H9 (cell line): ENCODE data around the gene TUBB2B. TPM values are rescaled to one million over a fixed set of nuclear protein-coding genes. Genes with fewer than 3 reads are reported as not detected.

Experiments used
- DNase-seq: peaks from one replicate; pipeline ENCODE4 v3.0.0-alpha.2; 2017
- H2AFZ ChIP-seq: one replicate; pipeline ENCODE4 v1.6.1; 2013; ENCODE audit warnings: mild to moderate bottlenecking, low read length, control low read depth, moderate library complexity
- H2AK5ac ChIP-seq: 2 replicates; pipeline ENCODE4 v1.6.1; 2013; ENCODE audit warnings: low read length, control low read depth, mixed read lengths; ENCODE audit not compliant: insufficient read length
- H2BK120ac ChIP-seq: one replicate; pipeline ENCODE4 v1.6.1; 2013; ENCODE audit warnings: low read depth, mild to moderate bottlenecking, low read length, control low read depth, inconsistent platforms; ENCODE audit not compliant: poor library complexity, severe bottlenecking
- H2BK12ac ChIP-seq: 2 replicates; pipeline ENCODE4 v1.6.1; 2013; ENCODE audit warnings: low read length, control low read depth, mixed read lengths, low read depth; ENCODE audit not compliant: insufficient read length
- H2BK15ac ChIP-seq: 2 replicates; pipeline ENCODE4 v1.6.1; 2013; ENCODE audit warnings: low read depth, low read length, control low read depth
- H2BK20ac ChIP-seq: one replicate; pipeline ENCODE4 v1.6.1; 2013; ENCODE audit warnings: low read depth, mild to moderate bottlenecking, low read length, control low read depth, inconsistent platforms; ENCODE audit not compliant: poor library complexity, severe bottlenecking
- H2BK5ac ChIP-seq: 2 replicates; pipeline ENCODE4 v1.6.1; 2013; ENCODE audit warnings: low read length, control low read depth, mixed read lengths; ENCODE audit not compliant: insufficient read length
- H3K14ac ChIP-seq: 2 replicates; pipeline ENCODE4 v1.6.1; 2013; ENCODE audit warnings: low read length, control low read depth; ENCODE audit not compliant: insufficient read depth
- H3K18ac ChIP-seq: 2 replicates; pipeline ENCODE4 v1.6.1; 2013; ENCODE audit warnings: low read depth, mild to moderate bottlenecking, mixed read lengths, low read length, control low read depth; ENCODE audit not compliant: insufficient read length
- H3K23ac ChIP-seq: 2 replicates; pipeline ENCODE4 v1.6.1; 2013; ENCODE audit warnings: low read length, control low read depth, mixed read lengths, low read depth; ENCODE audit not compliant: insufficient read length
- H3K23me2 ChIP-seq: 2 replicates; pipeline ENCODE4 v1.6.1; 2013; ENCODE audit warnings: low read depth, mild to moderate bottlenecking, mixed read lengths, low read length, control low read depth; ENCODE audit not compliant: insufficient read length, poor library complexity, severe bottlenecking
- H3K27ac ChIP-seq: 2 replicates; pipeline ENCODE4 v1.5.1; 2013; ENCODE audit warnings: low read length, control low read depth, mixed read lengths, low read depth; ENCODE audit not compliant: insufficient read length
- H3K27me3 ChIP-seq: 2 replicates; pipeline ENCODE4 v1.6.1; 2013; ENCODE audit warnings: low read length, control low read depth, inconsistent platforms; ENCODE audit not compliant: insufficient read depth
- H3K4ac ChIP-seq: 2 replicates; pipeline ENCODE4 v1.6.1; 2013; ENCODE audit warnings: low read depth, mild to moderate bottlenecking, control low read depth, inconsistent platforms, low read length, moderate library complexity
- H3K4me1 ChIP-seq: 2 replicates; pipeline ENCODE4 v1.6.1; 2013; ENCODE audit warnings: low read length, control low read depth, inconsistent platforms; ENCODE audit not compliant: insufficient read depth
- H3K4me2 ChIP-seq: 2 replicates; pipeline ENCODE4 v1.6.1; 2013; ENCODE audit warnings: low read length, control low read depth, mixed read lengths; ENCODE audit not compliant: insufficient read length, insufficient read depth
- H3K56ac ChIP-seq: 2 replicates; pipeline ENCODE4 v1.6.1; 2013; ENCODE audit warnings: low read depth, mild to moderate bottlenecking, mixed read lengths, low read length, control low read depth; ENCODE audit not compliant: insufficient read length
- H3K79me1 ChIP-seq: 2 replicates; pipeline ENCODE4 v1.6.1; 2013; ENCODE audit warnings: low read depth, mild to moderate bottlenecking, moderate library complexity, low read length, control low read depth, inconsistent platforms; ENCODE audit not compliant: insufficient read depth, poor library complexity, severe bottlenecking
- H3K79me2 ChIP-seq: 2 replicates; pipeline ENCODE4 v1.6.1; 2013; ENCODE audit warnings: low read length, control low read depth, inconsistent platforms; ENCODE audit not compliant: insufficient read depth
- H3K9ac ChIP-seq: 2 replicates; pipeline ENCODE4 v1.6.1; 2013; ENCODE audit warnings: low read length, control low read depth, mixed read lengths; ENCODE audit not compliant: insufficient read length; ENCODE audit errors: extremely low read depth
- H3K9me3 ChIP-seq: one replicate; pipeline ENCODE4 v1.6.1; 2013; ENCODE audit warnings: low read depth, low read length, inconsistent platforms; ENCODE audit not compliant: control insufficient read depth
- H3T11ph ChIP-seq: one replicate; pipeline ENCODE4 v1.6.1; 2013; ENCODE audit warnings: mild to moderate bottlenecking, low read length, control low read depth, inconsistent platforms
- H4K20me1 ChIP-seq: one replicate; pipeline ENCODE4 v1.6.1; 2013; ENCODE audit not compliant: control insufficient read depth, insufficient read length, insufficient read depth
- H4K5ac ChIP-seq: 2 replicates; pipeline ENCODE4 v1.6.1; 2013; ENCODE audit warnings: low read depth, mild to moderate bottlenecking, mixed read lengths, low read length, control low read depth; ENCODE audit not compliant: insufficient read length
- H4K8ac ChIP-seq: replicated peaks from 2 replicates; pipeline ENCODE4 v1.6.1; 2013; ENCODE audit warnings: low read length, control low read depth, mixed read lengths, low read depth; ENCODE audit not compliant: insufficient read length
- H4K91ac ChIP-seq: 2 replicates; pipeline ENCODE4 v1.6.1; 2013; ENCODE audit warnings: low read depth, mild to moderate bottlenecking, moderate library complexity, mixed read lengths, low read length, control low read depth; ENCODE audit not compliant: insufficient read length
- H3K27ac Mint-ChIP-seq, 3 experiments: 2 replicates in 2 of 3; 3 replicates in 1 of 3; pipeline ENCODE4 v1.8.0; 2020 to 2021; ENCODE audit warnings: mixed read lengths in 3 of 3, mild to moderate bottlenecking in 1 of 3, moderate library complexity in 1 of 3
- H3K27me3 Mint-ChIP-seq: 2 replicates; pipeline ENCODE4 v1.8.0; 2021; ENCODE audit warnings: low read depth, mild to moderate bottlenecking, moderate library complexity, mixed read lengths
- H3K36me3 Mint-ChIP-seq, 3 experiments: 2 replicates in 2 of 3; 3 replicates in 1 of 3; pipeline ENCODE4 v1.8.0; 2020 to 2021; ENCODE audit warnings: low read depth in 3 of 3, mixed read lengths in 3 of 3; ENCODE audit not compliant: insufficient read depth in 1 of 3
- H3K4me1 Mint-ChIP-seq, 2 experiments: 2 replicates each; pipeline ENCODE4 v1.8.0; 2020; ENCODE audit warnings: mixed read lengths in 2 of 2
- H3K4me3 Mint-ChIP-seq, 2 experiments: 2 replicates in 1 of 2; 3 replicates in 1 of 2; pipeline ENCODE4 v1.8.0; 2020 to 2021; ENCODE audit warnings: mild to moderate bottlenecking in 2 of 2, mixed read lengths in 2 of 2, moderate library complexity in 1 of 2
- H3K9me3 Mint-ChIP-seq, 2 experiments: 2 replicates in 1 of 2; 3 replicates in 1 of 2; pipeline ENCODE4 v1.8.0; 2020; ENCODE audit warnings: mild to moderate bottlenecking in 2 of 2, mixed read lengths in 2 of 2, moderate library complexity in 1 of 2
- WGBS: extraction: QIAGEN DNeasy Blood & Tissue Kit; methylation state at CpG from one replicate; pipeline ENCODE4 v1.1.7; 2013; ENCODE audit warnings: missing lambda C conversion rate, low lambda C conversion rate, mixed read lengths; ENCODE audit not compliant: insufficient read length; ENCODE audit errors: extremely low coverage; 5-methylcytosine and 5-hydroxymethylcytosine counted together
- total RNA-seq: library from RNA; stranded (reverse); gene quantifications from 2 replicates; pipeline ENCODE4 v1.2.1, GENCODE V29; 2021
- TF ChIP-seq, protein P1 (sequence below): fragments of 200-600 bp; sonication (generic); conservative IDR thresholded peaks from 3 replicates; pipeline ENCODE4 v1.8.0; 2021; ENCODE audit warnings: antibody characterized with exemption, mild to moderate bottlenecking

Gene TUBB2B
- total RNA-seq, 1 experiment from 2014 or later = 320 TPM

DNA sequence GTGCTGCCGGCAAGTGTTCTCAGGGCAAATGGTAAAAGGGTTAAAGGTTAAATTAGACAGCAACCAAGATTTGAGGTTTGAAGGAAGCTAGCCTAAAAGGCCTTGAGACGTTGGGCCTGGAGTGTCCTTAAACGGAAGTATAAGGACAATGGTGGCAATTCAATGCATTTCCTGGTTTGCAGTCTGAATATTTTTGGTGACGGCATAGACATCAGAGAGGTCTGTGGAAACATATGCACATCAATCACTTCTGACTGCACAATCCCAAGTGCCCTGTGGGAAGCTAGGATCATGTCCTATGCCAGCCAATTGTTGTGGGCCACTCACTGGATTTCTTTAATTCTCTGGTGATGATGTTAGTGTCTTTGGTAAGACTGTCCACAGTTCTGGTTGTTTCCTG lies 44.4 kb downstream of the TUBB2B start:
- no peak overlapping the region for H2AK5ac ChIP-seq
- H3K23me2 ChIP-seq = no peaks in the 10 kb centered on the region
- no peak overlapping the region for H2BK12ac ChIP-seq
- H3K23ac ChIP-seq = no peak overlapping the region
- no peak overlapping the region for H4K5ac ChIP-seq
- no peak for DNase-seq
- no peaks in the 10 kb centered on the region for H3K27me3 ChIP-seq
- H3K9ac ChIP-seq = no peak overlapping the region
- no peak overlapping the region for H3T11ph ChIP-seq
- H4K91ac ChIP-seq = no peak overlapping the region
- H3K27ac ChIP-seq = no peak overlapping the region
- H4K20me1 ChIP-seq = no peaks in the 10 kb centered on the region
- H4K8ac ChIP-seq = no peak overlapping the region
- no peak overlapping the region for H2BK5ac ChIP-seq
- peaks cover 2 to 4% (median 4%) of the 10 kb centered on the region in 3 experiments; a peak in 5 of 7 replicates for H3K36me3 Mint-ChIP-seq
- H3K4me1 Mint-ChIP-seq = peaks cover 5 to 15% of the 10 kb centered on the region in 2 experiments
- H2BK15ac ChIP-seq = no peak overlapping the region
- no peak overlapping the region for H3K27ac Mint-ChIP-seq
- no peak overlapping the region for H3K4me3 Mint-ChIP-seq
- H3K27me3 Mint-ChIP-seq = no peaks in the 10 kb centered on the region; the same call in 1 of the 2 replicates
- no peak overlapping the region for H2BK120ac ChIP-seq
- H3K18ac ChIP-seq = no peak overlapping the region
- H3K56ac ChIP-seq = no peak overlapping the region
- no peak overlapping the region for H2AFZ ChIP-seq
- no peak overlapping the region for H3K4ac ChIP-seq
- H3K4me1 ChIP-seq = no peaks in the 10 kb centered on the region; the same call in 1 of the 2 replicates
- no peaks in the 10 kb centered on the region for H3K79me2 ChIP-seq
- no peak overlapping the region for H3K14ac ChIP-seq
- H3K79me1 ChIP-seq = no peaks in the 10 kb centered on the region
- TF ChIP-seq, protein P1, sequence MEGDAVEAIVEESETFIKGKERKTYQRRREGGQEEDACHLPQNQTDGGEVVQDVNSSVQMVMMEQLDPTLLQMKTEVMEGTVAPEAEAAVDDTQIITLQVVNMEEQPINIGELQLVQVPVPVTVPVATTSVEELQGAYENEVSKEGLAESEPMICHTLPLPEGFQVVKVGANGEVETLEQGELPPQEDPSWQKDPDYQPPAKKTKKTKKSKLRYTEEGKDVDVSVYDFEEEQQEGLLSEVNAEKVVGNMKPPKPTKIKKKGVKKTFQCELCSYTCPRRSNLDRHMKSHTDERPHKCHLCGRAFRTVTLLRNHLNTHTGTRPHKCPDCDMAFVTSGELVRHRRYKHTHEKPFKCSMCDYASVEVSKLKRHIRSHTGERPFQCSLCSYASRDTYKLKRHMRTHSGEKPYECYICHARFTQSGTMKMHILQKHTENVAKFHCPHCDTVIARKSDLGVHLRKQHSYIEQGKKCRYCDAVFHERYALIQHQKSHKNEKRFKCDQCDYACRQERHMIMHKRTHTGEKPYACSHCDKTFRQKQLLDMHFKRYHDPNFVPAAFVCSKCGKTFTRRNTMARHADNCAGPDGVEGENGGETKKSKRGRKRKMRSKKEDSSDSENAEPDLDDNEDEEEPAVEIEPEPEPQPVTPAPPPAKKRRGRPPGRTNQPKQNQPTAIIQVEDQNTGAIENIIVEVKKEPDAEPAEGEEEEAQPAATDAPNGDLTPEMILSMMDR = no peak
- H3K9me3 Mint-ChIP-seq = peaks cover 0 to 3% of the 10 kb centered on the region in 2 experiments; a peak in 2 of 5 replicates
- no peaks in the 10 kb centered on the region for H3K9me3 ChIP-seq
- no peak overlapping the region for H3K4me2 ChIP-seq
- no peak overlapping the region for H2BK20ac ChIP-seq
- WGBS = no CpG with 5 or more reads among the region's 4 CpGs
